Spleen (tissue), 7 donors: ENCODE data around the gene GALNT11.

Source experiments
- CTCF ChIP-seq, 11 experiments: fragments of 200-600 bp in 7 of 11; fragments of 450-650 bp in 4 of 11; sonication (generic) in 4 of 11; IDR thresholded peaks in 8 of 11; conservative IDR thresholded peaks in 3 of 11; 1 replicate in 7 of 11; 2 replicates in 4 of 11; pipeline versions ENCODE4 v1.4.0 to v1.8.0; 2016 to 2021; ENCODE audit warnings: antibody characterized with exemption in 11 of 11, inconsistent platforms in 4 of 11, mild to moderate bottlenecking in 1 of 11
- POLR2A ChIP-seq, 3 donors: fragments of 450-650 bp; IDR thresholded peaks; one replicate each; pipeline ENCODE4 v1.5.1; 2017; ENCODE audit warnings: antibody characterized with exemption in 3 of 3, mild to moderate bottlenecking in 1 of 3
- donor health status: DM: no; HTN: no; CAD: no; lungs with moderate emphysema.
- donor health status: DM: no; HTN: no; CAD: no.
- donor health status: DM: no; HTN: no; CAD: no.

DNA sequence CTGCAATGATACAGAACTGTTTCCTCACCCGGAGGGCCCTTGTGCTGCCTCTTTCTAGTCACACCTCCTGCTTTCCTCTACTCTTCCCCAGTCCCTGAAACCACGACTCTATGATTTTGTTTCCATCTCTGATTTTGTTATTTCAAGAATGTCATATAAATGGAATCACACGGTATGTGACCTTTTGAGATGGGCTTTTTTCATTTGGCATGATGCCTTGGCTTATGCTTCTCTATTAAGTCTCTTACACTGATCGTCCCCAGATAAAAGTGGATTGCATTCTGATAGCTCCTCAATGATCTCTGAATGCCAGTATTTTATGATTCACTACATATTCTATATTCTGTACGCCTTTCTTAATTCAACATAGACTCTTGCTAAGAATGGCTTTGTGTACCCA is 78.2 kb downstream of the GALNT11 start:
- no peak for TF ChIP-seq CTCF (IDR thresholded peaks at IDR 0.05 in 8 of 11, conservative IDR thresholded peaks at IDR 0.05 in 3 of 11)
- no peak for TF ChIP-seq POLR2A (IDR thresholded peaks at IDR 0.05)
